GM19025 (cell line): ENCODE data around the gene NTM.
"Not testable (repeated sequence)": the region's sequence is repeated elsewhere in the genome, so short reads cannot be mapped to it uniquely, and the experiment has no call there.

ENCODE experiments used
- ATAC-seq: cut with Tn5 transposase; IDR thresholded peaks from one replicate; pipeline ENCODE4 v1.9.1; 2021; ENCODE audit warnings: mild to moderate bottlenecking, low read depth, moderate library complexity; ENCODE audit not compliant: unreplicated experiment

The NTM gene

GRCh38 chr11:131418189-131418588, 47.8 kb downstream of the NTM start:
- ATAC-seq, result no peak

DNA sequence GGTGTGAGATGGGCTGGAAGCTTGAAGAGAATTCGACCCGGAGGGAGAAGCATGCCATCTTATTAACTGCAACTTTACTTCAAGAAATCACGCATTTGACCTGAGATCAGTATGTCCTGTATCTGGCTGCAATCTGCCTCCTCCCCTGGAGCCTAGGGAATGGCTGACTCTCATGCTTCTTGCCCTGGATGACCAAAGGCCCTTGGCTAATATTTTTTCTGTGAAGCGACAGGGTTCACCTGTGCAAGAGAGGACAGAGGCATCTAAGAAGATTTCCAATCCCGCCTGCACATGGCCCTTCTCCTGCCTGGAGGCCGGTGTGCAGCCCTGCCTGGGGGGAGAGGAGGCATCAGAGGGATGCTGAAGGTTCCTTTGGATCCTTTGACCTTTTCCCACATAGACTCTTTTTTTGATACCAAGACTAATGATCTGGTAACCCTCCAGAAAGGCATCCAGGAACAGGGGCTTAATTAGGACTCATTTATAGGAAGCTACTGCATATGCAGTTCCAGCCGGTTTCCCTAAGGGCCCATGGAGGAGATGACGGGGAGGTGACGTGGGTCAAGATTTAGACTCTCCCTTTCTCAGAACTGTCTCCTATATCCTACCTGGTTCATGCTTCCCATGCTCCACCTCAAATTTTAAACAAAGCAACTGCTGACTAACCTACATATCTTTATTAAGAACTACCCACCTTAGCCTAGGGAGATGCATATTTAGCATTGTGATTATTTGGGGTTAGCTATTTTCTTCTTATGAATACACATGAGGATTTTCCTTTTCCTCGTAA, 50.8 kb downstream of the NTM start:
- ATAC-seq, result no peak

- no peak for ATAC-seq
Measured at GRCh38 chr11:131422029-131422428, 51.6 kb downstream of the NTM start.

DNA sequence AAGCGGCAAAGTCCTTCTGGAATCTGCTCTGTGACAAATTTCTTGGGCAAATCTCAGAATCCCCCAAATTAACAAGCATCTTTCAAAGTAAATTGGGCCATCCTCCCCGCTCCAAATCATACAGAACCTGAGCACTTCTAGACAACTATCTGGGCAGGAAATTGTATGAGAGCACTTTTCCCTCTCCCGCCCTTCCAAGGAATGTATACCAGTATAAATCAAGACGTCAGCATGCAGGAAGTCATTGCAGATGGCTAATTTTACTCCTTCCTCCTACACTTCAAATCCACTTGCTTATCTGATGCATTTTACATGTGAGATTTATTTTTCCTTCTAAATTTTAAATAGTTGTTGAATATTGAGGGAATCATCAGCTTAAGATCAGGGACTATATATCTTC, 52.1 kb downstream of the NTM start:
- no peak for ATAC-seq

- no peak for ATAC-seq
Measured at GRCh38 chr11:131423688-131424087, 53.3 kb downstream of the NTM start.

DNA sequence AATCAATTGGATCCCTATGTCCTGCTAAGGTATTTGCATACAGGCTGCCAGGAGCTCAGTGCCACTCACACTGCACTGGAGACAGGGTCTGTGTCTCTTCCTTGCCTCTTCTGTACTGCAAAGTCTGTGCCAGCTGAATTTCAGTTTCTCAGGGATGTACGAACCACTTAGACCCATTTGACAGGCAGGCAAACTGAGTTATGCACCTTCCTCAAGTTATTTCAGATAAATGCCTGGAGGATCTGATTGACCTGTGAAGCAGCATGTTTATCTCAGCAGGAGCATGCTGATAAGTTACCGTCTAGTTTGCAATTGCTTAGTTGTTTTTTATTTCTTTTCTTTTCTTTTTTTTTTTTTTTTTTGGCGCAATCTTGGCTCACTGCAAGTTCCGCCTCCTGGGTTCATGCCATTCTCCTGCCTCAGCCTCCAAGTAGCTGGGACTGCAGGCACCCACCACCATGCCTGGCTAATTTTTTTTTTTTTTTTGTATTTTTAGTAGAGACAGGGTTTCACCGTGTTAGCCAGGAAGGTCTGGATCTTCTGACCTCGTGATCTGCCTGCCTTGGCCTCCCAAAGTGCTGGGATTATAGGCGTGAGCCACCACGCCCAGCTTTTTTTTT, 54.0 kb downstream of the NTM start:
- ATAC-seq, result not testable (repeated sequence)

DNA sequence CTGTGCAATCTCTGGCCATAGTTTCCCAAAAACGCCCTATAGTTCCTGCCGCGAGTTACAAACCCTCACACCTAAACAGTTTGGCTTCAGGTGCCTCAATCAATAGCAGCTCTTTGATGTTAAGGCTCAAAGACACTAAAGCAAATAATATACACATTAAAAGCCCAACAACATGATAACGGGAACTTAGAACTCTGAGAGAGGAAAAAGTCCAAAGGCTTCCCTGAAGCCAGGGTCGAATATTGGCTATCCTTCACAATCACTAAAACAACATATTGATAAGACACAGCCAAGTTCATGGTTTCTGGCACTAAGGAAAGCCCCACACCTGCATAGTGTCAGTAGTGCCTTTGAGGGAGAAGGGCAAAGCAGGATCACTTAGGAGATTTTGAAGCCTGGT, 54.9 kb downstream of the NTM start:
- no peak for ATAC-seq

DNA sequence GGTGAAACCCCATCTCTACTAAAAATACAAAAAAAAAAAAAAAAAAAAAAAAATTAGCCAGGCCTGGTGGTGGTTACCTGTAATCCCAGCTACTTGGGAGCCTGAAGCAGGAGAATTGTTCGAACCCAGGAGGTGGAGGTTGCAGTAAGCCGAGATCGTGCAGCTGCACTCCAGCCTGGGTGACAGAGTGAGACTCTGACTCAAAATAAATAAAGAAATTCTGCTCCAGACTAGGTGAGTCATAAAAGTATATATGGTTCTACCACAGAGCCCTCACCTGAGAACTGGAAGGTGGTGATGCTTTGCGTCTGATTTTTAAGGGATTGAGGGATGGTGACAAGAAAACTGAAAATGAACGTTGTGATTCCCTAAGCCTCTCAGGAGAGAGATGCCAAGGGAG, 58.4 kb downstream of the NTM start:
- no peak for ATAC-seq

- ATAC-seq, result no peak
Measured at GRCh38 chr11:131430473-131431208, 60.2 kb downstream of the NTM start.

GRCh38 chr11:131441051-131441810, 70.8 kb downstream of the NTM start:
- ATAC-seq, result no peak

GRCh38 chr11:131446590-131447275, 76.3 kb downstream of the NTM start:
- no peak for ATAC-seq

GRCh38 chr11:131447277-131447815, 76.9 kb downstream of the NTM start:
- no peak for ATAC-seq

DNA sequence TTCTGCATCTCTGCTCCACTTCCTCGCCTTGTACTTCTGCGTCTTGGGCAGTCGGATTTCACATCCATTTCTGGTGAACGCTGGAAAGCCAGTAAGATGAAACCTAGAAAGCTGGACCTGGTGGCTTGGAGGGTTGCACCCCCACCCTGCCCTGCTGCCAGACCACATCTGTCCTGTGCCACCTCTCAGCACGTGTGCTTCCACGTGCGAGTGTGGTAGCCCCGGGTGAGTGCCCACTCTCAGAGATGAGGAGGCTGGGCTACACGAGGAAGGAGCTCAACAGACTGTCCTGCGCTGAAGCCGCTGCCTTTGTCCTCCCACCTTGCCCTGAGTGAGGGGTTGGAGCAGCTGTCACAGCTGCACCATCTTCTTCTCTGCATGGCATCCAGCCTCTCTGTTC, 77.5 kb downstream of the NTM start:
- no peak for ATAC-seq

- ATAC-seq, result no peak
Measured at GRCh38 chr11:131449036-131450019, 78.9 kb downstream of the NTM start.

- ATAC-seq, result no peak
Measured at GRCh38 chr11:131454490-131454889, 84.1 kb downstream of the NTM start.

- ATAC-seq, result no peak
Measured at GRCh38 chr11:131454989-131455388, 84.6 kb downstream of the NTM start.

- ATAC-seq, result no peak
Measured at GRCh38 chr11:131455843-131456704, 85.7 kb downstream of the NTM start.

DNA sequence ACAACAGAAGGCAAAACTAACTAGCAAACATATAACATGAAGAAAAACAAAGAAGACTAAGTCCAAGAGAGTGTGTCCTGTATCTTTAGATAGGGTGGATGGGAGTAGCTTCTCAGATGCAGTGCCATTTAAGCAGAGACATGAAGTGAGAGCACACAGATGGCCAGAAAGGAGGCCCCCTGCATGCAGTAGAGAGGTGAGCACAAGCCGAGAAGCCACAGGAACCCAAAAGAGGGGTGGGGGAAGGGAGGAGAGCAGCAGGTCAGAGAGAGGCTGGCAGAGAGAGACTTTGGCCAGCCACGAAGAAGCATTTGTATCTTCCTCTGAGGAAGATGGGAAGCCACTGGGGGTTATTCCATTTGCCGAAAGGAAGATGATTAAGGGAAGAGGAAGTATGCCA, 86.7 kb downstream of the NTM start:
- ATAC-seq, result no peak
